Gastrocnemius medialis (tissue), 4 donors: ENCODE data around the gene MCM8. TPM values are rescaled to one million over a fixed set of nuclear protein-coding genes. Genes with fewer than 3 reads are reported as not detected.

Source experiments
- ATAC-seq, 2 donors: fragments of 150-250 bp; one replicate each; pipeline ENCODE4 v1.9.1; 2016
- DNase-seq, 2 donors: peaks; one replicate each; pipeline ENCODE4 v3.0.0-alpha.2; 2019
- H3K27ac ChIP-seq, 4 donors: fragments of 200-600 bp; sonication (generic); 1 replicate in 1 of 4; 2 replicates in 3 of 4; pipeline ENCODE4 v1.5.1; 2016 to 2018; ENCODE audit warnings: mild to moderate bottlenecking in 2 of 4, moderate library complexity in 1 of 4
- H3K27me3 ChIP-seq, 3 donors: fragments of 200-600 bp; sonication (generic) in 2 of 3; 1 replicate in 1 of 3; 2 replicates in 2 of 3; pipeline versions ENCODE4 v1.5.1 to v1.6.0; 2016 to 2019; ENCODE audit warnings: mild to moderate bottlenecking in 1 of 3, moderate library complexity in 1 of 3
- H3K36me3 ChIP-seq, 2 donors: fragments of 200-600 bp; sonication (generic) in 1 of 2; one replicate each; pipeline ENCODE4 v1.5.1; 2017 to 2018
- H3K4me1 ChIP-seq, 2 donors: fragments of 200-600 bp; sonication (generic) in 1 of 2; one replicate each; pipeline ENCODE4 v1.5.1; 2016 to 2017; ENCODE audit warnings: mild to moderate bottlenecking in 2 of 2
- H3K4me3 ChIP-seq, 4 donors: fragments of 200-600 bp; sonication (generic) in 3 of 4; 1 replicate in 1 of 4; 2 replicates in 3 of 4; pipeline ENCODE4 v1.5.1; 2016 to 2019; ENCODE audit warnings: mild to moderate bottlenecking in 2 of 4
- H3K9me3 ChIP-seq, 3 donors: fragments of 200-600 bp; sonication (generic) in 2 of 3; 1 replicate in 1 of 3; 2 replicates in 2 of 3; pipeline ENCODE4 v1.5.1; 2016 to 2019
- CTCF ChIP-seq, 5 experiments: fragments of 450-650 bp in 3 of 5; fragments of 200-600 bp in 2 of 5; sonication (generic) in 2 of 5; IDR thresholded peaks in 4 of 5; conservative IDR thresholded peaks in 1 of 5; 1 replicate in 4 of 5; 2 replicates in 1 of 5; pipeline ENCODE4 v1.5.1; 2016 to 2019; ENCODE audit warnings: antibody characterized with exemption in 5 of 5, mild to moderate bottlenecking in 3 of 5, moderate library complexity in 3 of 5
- POLR2A ChIP-seq, 2 donors: fragments of 450-650 bp; IDR thresholded peaks; one replicate each; pipeline ENCODE4 v1.6.1; 2017; ENCODE audit warnings: antibody characterized with exemption in 2 of 2, mild to moderate bottlenecking in 2 of 2, moderate library complexity in 2 of 2
- in situ Hi-C, 4 donors: fragments of 200-750 bp; cut with MboI; loops; one replicate each; pipeline versions ENCODE4 v1.15.0 to v1.8.0; 2017; ENCODE audit warnings: low sequenced_read_pairs in 4 of 4
- intact Hi-C: fragments of 100-400 bp; cut with DNase I; formaldehyde crosslinking; loops from one replicate; pipeline ENCODE4 v1.15.1; 2023; ENCODE audit warnings: low total_unique reads
- total RNA-seq, 4 donors: library from RNA; depleted of rRNA; stranded (reverse); fragments of >200 nt; gene quantifications; one replicate each; pipeline versions ENCODE4 v1.1.0 to v1.2.3, GENCODE V29; 2016

The MCM8 gene
- total RNA-seq, 4 donors from 2014 or later: 2.4 to 5.9 (median 5.2) TPM

GRCh38 chr20:6040958-6041807, 90.7 kb downstream of the MCM8 start:
- H3K36me3 ChIP-seq: peaks cover 0 to 56% of the 10 kb centered on the region in 2 donors
- H3K4me1 ChIP-seq: no peaks in the 10 kb centered on the region
- no peak overlapping the region for H3K4me3 ChIP-seq
- H3K27ac ChIP-seq: no peak overlapping the region
- TF ChIP-seq CTCF (IDR thresholded peaks at IDR 0.05 in 4 of 5, conservative IDR thresholded peaks at IDR 0.05 in 1 of 5) (no peak), POLR2A (IDR thresholded peaks at IDR 0.05) (no peak)
- DNase-seq: no peak
- no peaks in the 10 kb centered on the region for H3K9me3 ChIP-seq
- in situ Hi-C loops: no loop called here
- no peaks in the 10 kb centered on the region for H3K27me3 ChIP-seq
- intact Hi-C loops: no loop called here
- ATAC-seq: no peak

- Histone ChIP-seq H3K9me3 (no peaks in the 10 kb centered on the region), H3K36me3 (peaks cover 0 to 49% of the 10 kb centered on the region in 2 donors), H3K4me1 (no peaks in the 10 kb centered on the region), H3K4me3 (no peak overlapping the region), H3K27ac (no peak overlapping the region), H3K27me3 (no peaks in the 10 kb centered on the region)
- TF ChIP-seq POLR2A (IDR thresholded peaks at IDR 0.05): no peak
- TF ChIP-seq CTCF (IDR thresholded peaks at IDR 0.05 in 4 of 5, conservative IDR thresholded peaks at IDR 0.05 in 1 of 5): no peak
- no peak for ATAC-seq
- in situ Hi-C loops (no loop called here), intact Hi-C loops (no loop called here)
- DNase-seq: no peak
These were observed 91.4 kb downstream of the MCM8 start for GRCh38 chr20:6041808-6042265.

- Histone ChIP-seq H3K36me3 (peaks cover 0 to 32% of the 10 kb centered on the region in 2 donors), H3K4me1 (no peaks in the 10 kb centered on the region), H3K27ac (no peak overlapping the region), H3K27me3 (no peaks in the 10 kb centered on the region), H3K4me3 (no peak overlapping the region), H3K9me3 (no peaks in the 10 kb centered on the region)
- intact Hi-C loops: no loop called here
- DNase-seq (no peak), ATAC-seq (no peak)
- TF ChIP-seq CTCF (IDR thresholded peaks at IDR 0.05 in 4 of 5, conservative IDR thresholded peaks at IDR 0.05 in 1 of 5) (no peak), POLR2A (IDR thresholded peaks at IDR 0.05) (no peak)
- in situ Hi-C loops: no loop called here
These were observed 93.7 kb downstream of the MCM8 start for GRCh38 chr20:6044115-6044514.

GRCh38 chr20:6045566-6045965, 95.1 kb downstream of the MCM8 start:
- DNase-seq (no peak), ATAC-seq (no peak)
- TF ChIP-seq CTCF (IDR thresholded peaks at IDR 0.05 in 4 of 5, conservative IDR thresholded peaks at IDR 0.05 in 1 of 5) (no peak), POLR2A (IDR thresholded peaks at IDR 0.05) (no peak)
- no peak overlapping the region for H3K27ac ChIP-seq
- peaks cover 0 to 18% of the 10 kb centered on the region in 2 donors for H3K36me3 ChIP-seq
- H3K4me1 ChIP-seq: no peaks in the 10 kb centered on the region
- in situ Hi-C loops: no loop called here
- no peak overlapping the region for H3K4me3 ChIP-seq
- peaks cover 0 to 4% (median 0%) of the 10 kb centered on the region in 3 donors for H3K27me3 ChIP-seq
- intact Hi-C loops: no loop called here
- H3K9me3 ChIP-seq: no peaks in the 10 kb centered on the region
